GM10266 (cell line): ENCODE results near the gene GRHL3.

Source experiments
- DNase-seq: peaks from one replicate; pipeline ENCODE4 v3.0.0; 2012; ENCODE audit errors: extremely low spot score
- CTCF ChIP-seq: IDR thresholded peaks from 2 replicates; pipeline ENCODE4 v1.5.1; 2012; ENCODE audit warnings: mild to moderate bottlenecking, low read depth; ENCODE audit not compliant: control insufficient read depth, insufficient read depth; ENCODE audit errors: missing control alignments

The GRHL3 gene

GRCh38 chr1:24323281-24323680, 4.1 kb downstream of the GRHL3 start:
- no peak for TF ChIP-seq CTCF
- no peak for DNase-seq

DNA sequence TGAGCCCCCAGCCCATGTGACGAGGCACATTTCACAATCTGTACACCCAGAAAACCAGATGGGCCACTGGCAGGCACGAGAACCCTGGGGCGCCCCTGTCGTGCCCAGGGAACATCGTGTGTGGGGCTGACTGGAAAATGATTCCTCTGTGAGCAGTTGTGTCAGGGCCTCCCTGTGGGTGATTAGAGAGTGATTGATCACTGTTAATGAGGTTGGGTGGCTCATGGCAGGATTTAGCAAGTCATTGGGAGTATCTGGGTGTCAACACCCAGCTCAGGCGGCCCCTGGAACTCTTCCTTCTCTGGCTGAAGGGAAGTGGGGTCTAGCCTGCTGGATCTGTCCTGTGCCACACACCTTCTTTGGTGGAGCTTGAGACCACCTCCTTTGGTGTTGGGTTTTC, 5.7 kb downstream of the GRHL3 start:
- TF ChIP-seq CTCF: no peak
- DNase-seq: no peak

DNA sequence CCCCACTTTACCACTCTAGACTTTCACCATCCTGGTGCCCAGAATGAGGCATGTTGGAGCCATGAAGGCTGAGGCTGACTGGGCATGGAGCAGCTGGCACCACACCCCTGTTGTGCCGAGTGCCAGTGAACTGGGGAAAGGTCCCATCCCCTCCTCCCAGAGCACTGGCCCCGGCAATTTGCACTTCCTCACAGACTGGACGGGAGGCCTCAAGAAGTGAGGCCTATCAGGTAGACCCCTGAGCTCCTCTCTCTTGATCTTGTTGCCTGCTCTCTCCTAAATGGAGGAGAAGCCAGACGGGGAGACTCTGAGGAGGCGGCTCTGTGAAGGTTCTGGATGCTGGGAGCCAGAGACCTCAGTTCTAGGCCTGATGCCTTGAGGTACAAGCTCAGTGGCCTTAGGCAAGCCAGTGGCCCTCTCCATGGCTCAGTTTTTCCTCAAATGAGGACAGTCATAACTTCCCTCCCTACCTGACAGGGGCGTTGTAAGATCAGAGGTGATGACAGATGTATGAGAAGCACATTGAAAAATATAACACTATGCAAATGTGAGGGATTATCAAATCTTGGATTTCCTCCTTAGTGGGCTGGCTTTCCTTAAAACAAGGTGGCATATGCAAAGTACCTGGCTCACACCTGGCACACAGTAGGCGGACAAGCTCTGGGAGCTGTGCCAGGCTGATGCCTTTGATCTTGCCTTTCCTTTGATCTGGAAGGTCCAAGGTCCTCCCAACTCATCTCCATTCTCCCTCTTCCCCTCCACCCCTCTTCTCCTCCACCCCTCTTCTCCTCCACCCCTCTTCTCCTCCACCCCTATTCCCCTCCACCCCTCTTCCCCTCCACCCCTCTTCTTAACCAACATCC, 6.7 kb downstream of the GRHL3 start:
- no peak for DNase-seq
- no peak for TF ChIP-seq CTCF

DNA sequence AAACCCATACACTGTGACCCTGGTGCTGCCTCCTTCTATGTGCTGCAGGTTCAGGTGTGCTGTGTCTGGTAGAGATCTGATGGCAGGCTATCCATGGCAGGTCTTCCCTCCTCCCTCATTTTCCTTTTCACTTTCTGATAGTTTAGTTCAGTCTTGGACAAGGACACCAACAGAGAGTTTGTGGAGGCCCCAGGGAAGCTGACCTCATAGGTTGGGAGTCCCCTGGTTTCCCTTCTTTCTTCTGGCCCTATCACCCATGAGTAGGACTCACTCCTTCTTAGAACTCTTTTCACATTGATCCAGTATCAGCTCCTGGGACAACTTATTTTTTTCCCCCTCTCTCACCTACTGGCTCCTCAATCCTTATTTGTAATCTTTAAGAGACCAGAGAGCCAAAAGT, 8.3 kb downstream of the GRHL3 start:
- TF ChIP-seq CTCF: no peak
- no peak for DNase-seq

GRCh38 chr1:24327891-24328290, 8.7 kb downstream of the GRHL3 start:
- no peak for TF ChIP-seq CTCF
- DNase-seq: no peak

GRCh38 chr1:24329331-24329730, 10.2 kb downstream of the GRHL3 start:
- no peak for DNase-seq
- TF ChIP-seq CTCF: no peak

DNA sequence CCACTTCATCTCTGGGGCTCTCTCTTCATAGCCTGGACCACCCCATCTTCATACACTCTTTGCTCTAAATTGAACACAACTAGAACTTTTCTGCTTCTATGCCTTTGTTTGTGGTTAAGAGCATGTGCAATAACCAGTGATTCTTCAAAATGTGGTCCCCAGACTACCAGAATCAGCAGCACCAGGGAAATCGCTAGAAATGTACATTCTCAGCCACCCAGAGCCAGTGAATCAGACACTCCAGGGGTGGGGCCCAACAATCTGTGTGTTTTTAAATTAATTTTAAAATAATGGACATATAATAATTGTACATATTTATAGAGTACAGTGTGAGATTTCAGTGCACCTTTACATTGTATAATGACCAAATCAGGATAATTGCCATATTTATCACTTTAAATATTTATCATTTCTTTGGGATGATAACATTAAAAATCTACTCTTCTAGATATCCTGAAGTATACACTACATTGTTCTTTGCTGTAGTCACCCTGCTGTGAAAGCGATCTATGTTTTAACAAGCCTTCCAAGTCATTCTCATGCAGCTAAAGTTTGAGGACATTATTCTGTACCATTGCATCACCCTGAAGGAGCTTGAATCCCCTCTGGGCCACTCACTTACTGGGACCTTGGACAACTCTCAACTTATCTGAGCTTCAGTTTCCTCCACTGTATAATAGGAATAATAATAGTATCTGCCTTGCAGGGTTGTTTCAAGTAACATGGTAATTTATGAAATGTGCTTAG, 10.8 kb downstream of the GRHL3 start:
- no peak for TF ChIP-seq CTCF
- no peak for DNase-seq
